Testis (tissue), 2 donors: Measurements from ENCODE around the gene XXYLT1.

Source experiments
- CTCF ChIP-seq, 3 experiments: fragments of 450-650 bp in 2 of 3; fragments of 200-600 bp in 1 of 3; sonication (generic) in 1 of 3; IDR thresholded peaks; one replicate each; pipeline ENCODE4 v1.5.1; 2016 to 2019; ENCODE audit warnings: antibody characterized with exemption in 3 of 3, mild to moderate bottlenecking in 2 of 3, moderate library complexity in 1 of 3
- POLR2A ChIP-seq: fragments of 450-650 bp; IDR thresholded peaks from one replicate; pipeline ENCODE4 v1.6.1; 2017; ENCODE audit warnings: antibody characterized with exemption, mild to moderate bottlenecking, moderate library complexity

GRCh38 chr3:195139876-195140240 is 131.1 kb downstream of the XXYLT1 start:
- TF ChIP-seq POLR2A: no peak
- TF ChIP-seq CTCF (IDR thresholded peaks at IDR 0.05): no peak
